Left ventricle myocardium inferior (tissue), 1 donor: ENCODE data around the gene RAB13. TPM values are rescaled to one million over a fixed set of nuclear protein-coding genes. Genes with fewer than 3 reads are reported as not detected.
A peak's percentile ranks its signal among the peaks of the same experiment; 100 is the strongest.

Experiments used
- DNase-seq: peaks from one replicate; pipeline ENCODE4 v3.0.0-alpha.2; 2020
- H3K27ac ChIP-seq: fragments of 200-600 bp; replicated peaks from 2 replicates; pipeline ENCODE4 v1.8.0; 2021
- H3K27me3 ChIP-seq: fragments of 200-600 bp; 2 replicates; pipeline ENCODE4 v1.8.0; 2021; ENCODE audit warnings: low read depth
- H3K36me3 ChIP-seq: fragments of 200-600 bp; 2 replicates; pipeline ENCODE4 v1.8.0; 2021
- H3K4me1 ChIP-seq: fragments of 200-600 bp; 2 replicates; pipeline ENCODE4 v1.8.0; 2021
- H3K4me3 ChIP-seq: fragments of 200-600 bp; 2 replicates; pipeline ENCODE4 v1.8.0; 2021; ENCODE audit warnings: mild to moderate bottlenecking, moderate library complexity
- H3K9me3 ChIP-seq: fragments of 200-600 bp; replicated peaks from 2 replicates; pipeline ENCODE4 v1.8.0; 2021
- CTCF ChIP-seq: fragments of 200-600 bp; IDR thresholded peaks from 2 replicates; pipeline ENCODE4 v1.8.0; 2021; ENCODE audit warnings: antibody characterized with exemption, mild to moderate bottlenecking, borderline replicate concordance
- intact Hi-C: fragments of 100-400 bp; cut with micrococcal nuclease; formaldehyde crosslinking; loops from one replicate; pipeline ENCODE4 v1.11.0; 2022
- total RNA-seq: library from RNA; stranded (reverse); fragmentation: NEBNext Ultra II Directional; extraction: Animal tissue kit (Norgen Biotek cat#: 25700); gene quantifications from one replicate; pipeline ENCODE4 v1.2.1, GENCODE V29; 2021
- donor health status: DM: no; HTN: yes; CAD: no; lungs with severe emphysema.

RAB13 gene
- total RNA-seq, 1 donor from 2014 or later: 59.3 TPM

GRCh38 chr1:153961421-153961820, 24.7 kb downstream of the RAB13 start:
- H3K36me3 ChIP-seq: peaks cover 16% of the 10 kb centered on the region
- H3K4me1 ChIP-seq: peaks cover 87% of the 10 kb centered on the region
- no peak for DNase-seq
- H3K27ac ChIP-seq: peak overlapping the region; percentile 98
- H3K27me3 ChIP-seq: no peaks in the 10 kb centered on the region
- H3K4me3 ChIP-seq: peak overlapping the region; percentile 80
- no peak for TF ChIP-seq CTCF
- intact Hi-C loops: no loop called here
- no peaks in the 10 kb centered on the region for H3K9me3 ChIP-seq

- intact Hi-C loops: no loop called here
- H3K36me3 ChIP-seq: peaks cover 16% of the 10 kb centered on the region
- H3K9me3 ChIP-seq: no peaks in the 10 kb centered on the region
- H3K27ac ChIP-seq: peak overlapping the region; percentile 98
- H3K4me1 ChIP-seq: peaks cover 91% of the 10 kb centered on the region
- TF ChIP-seq CTCF: no peak
- H3K4me3 ChIP-seq: no peak overlapping the region
- no peak for DNase-seq
- H3K27me3 ChIP-seq: no peaks in the 10 kb centered on the region
Measured at GRCh38 chr1:153960206-153960605, 25.9 kb downstream of the RAB13 start.

- no peak for TF ChIP-seq CTCF
- Histone ChIP-seq H3K36me3 (peaks cover 17% of the 10 kb centered on the region), H3K27ac (peak overlapping the region; percentile 98), H3K27me3 (no peaks in the 10 kb centered on the region), H3K4me3 (peak overlapping the region; percentile 98), H3K9me3 (no peaks in the 10 kb centered on the region), H3K4me1 (peaks cover 93% of the 10 kb centered on the region)
- intact Hi-C loops: no loop called here
- DNase-seq: no peak
Measured at GRCh38 chr1:153959454-153959853, 26.7 kb downstream of the RAB13 start.

GRCh38 chr1:153958961-153959260, 27.2 kb downstream of the RAB13 start:
- Histone ChIP-seq H3K36me3 (peaks cover 23% of the 10 kb centered on the region), H3K27me3 (no peaks in the 10 kb centered on the region), H3K27ac (peak overlapping the region; percentile 98), H3K4me3 (peak overlapping the region; percentile 98), H3K4me1 (peaks cover 93% of the 10 kb centered on the region), H3K9me3 (no peaks in the 10 kb centered on the region)
- intact Hi-C loops: no loop called here
- TF ChIP-seq CTCF: no peak
- no peak for DNase-seq

- TF ChIP-seq CTCF: no peak
- DNase-seq: peak; percentile 99
- H3K9me3 ChIP-seq: no peaks in the 10 kb centered on the region
- peaks cover 91% of the 10 kb centered on the region for H3K4me1 ChIP-seq
- H3K27me3 ChIP-seq: no peaks in the 10 kb centered on the region
- intact Hi-C loops: no loop called here
- peak within 1 kb of the TSS; percentile 98 for H3K27ac ChIP-seq
- H3K36me3 ChIP-seq: peaks cover 28% of the 10 kb centered on the region
- H3K4me3 ChIP-seq: peak within 1 kb of the TSS; percentile 98
Measured at GRCh38 chr1:153958111-153958960, 27.8 kb downstream of the RAB13 start, which contains the start of gene CRTC2. Gene CRTC2 (minus strand): TSS chr1:153958612. CDS start chr1:153958497, 115 bp downstream.
